Adipose tissue (tissue), 3 donors: ENCODE results near the gene KLF7. TPM values are rescaled to one million over a fixed set of nuclear protein-coding genes. Genes with fewer than 3 reads are reported as not detected.

ENCODE experiments used
- H3K27ac ChIP-seq: one replicate; pipeline ENCODE4 v1.5.1; 2013; ENCODE audit warnings: low read depth, low read length
- WGBS, 3 donors: extraction: QIAGEN DNeasy Blood & Tissue Kit; methylation state at CpG; one replicate each; pipeline ENCODE4 v1.1.7; 2013; 5-methylcytosine and 5-hydroxymethylcytosine counted together
- polyA plus RNA-seq, 3 donors: library from polyadenylated mRNA; stranded (reverse); fragments of 200-250 nt; gene quantifications; one replicate each; pipeline ENCODE4 v1.2.3, GENCODE V29; 2013
- donor health status: healthy with polysubstance abuse.
- donor health status: Bipolar disorder and iron deficiency.
- donor health status: healthy.

Gene KLF7
- polyA plus RNA-seq, 3 donors: 2.2 to 14.5 (median 11.1) TPM

DNA sequence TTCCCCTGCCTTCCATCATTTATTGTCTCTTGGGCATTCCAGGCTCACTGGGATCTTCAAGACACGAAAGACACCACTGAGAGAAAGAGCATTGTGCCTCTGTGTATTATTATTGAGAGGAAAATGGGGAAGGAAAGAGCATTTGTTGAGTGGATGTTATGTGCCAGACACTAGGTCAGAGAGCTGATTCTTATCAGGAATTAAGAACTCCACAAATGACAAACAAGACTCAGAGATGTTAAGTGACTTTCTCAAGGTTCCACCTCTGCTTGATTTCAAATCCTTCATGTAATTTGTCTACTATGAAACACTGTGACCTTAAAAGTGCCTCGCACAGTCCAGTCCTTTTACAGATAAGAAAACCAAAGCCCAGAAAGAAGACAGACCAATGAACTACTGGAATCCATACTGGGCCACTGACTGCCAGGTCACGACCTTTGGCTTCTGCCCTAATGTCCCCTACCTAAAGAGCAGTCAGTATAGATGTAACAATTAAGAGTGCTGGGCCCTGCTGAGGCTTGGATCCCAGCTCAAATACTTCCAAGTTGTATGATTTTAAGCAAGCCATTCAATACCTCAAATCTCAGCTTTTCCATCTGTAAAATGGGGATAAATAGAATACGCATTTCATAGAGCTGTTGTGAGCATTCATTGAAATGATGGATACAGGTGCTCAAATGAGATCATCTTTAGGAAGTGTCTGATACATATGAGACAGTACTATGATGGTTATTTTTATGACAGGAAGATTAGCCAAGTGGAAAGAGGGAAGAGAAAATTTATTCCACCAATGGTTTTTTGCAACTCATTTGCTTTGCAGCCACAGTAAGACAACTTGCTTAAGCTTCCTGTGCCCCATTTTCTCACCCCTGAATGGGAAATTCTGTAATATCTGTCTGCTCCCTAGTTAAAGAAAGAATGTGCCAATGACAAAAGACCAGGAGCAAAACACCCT, 10.9 kb downstream of the KLF7 start:
- WGBS, 3 donors: 67 to 88% (median 82%) methylated on average over 4 of the region's 4 CpGs
- no peak overlapping the region for H3K27ac ChIP-seq

- WGBS, 3 donors: 52 to 63% (median 62%) methylated on average over 1 of the region's 1 CpG
- H3K27ac ChIP-seq: no peak overlapping the region
These were observed 12.3 kb downstream of the KLF7 start for GRCh38 chr2:207153266-207153975.

GRCh38 chr2:207151048-207151447, 14.7 kb downstream of the KLF7 start:
- no peak overlapping the region for H3K27ac ChIP-seq
- WGBS, 3 donors: 64 to 70% (median 66%) methylated on average over 6 of the region's 6 CpGs

DNA sequence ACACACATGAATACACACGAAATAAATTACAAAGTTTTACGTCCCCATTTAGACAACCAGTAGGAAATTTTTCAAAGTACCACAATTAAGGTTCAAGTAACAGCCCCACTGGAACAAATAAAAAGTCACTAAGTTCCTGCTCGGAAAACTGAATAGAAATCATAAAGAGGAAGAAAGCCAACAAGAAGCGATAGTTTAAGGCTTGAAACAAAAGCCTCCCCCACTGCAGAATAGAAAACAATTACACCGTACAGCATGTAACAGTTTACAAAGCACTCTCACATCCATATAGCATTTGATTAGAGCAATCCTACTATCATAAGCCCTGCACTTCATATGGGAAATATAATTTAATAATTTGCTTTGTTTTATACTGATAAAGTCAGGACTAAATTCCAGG, 15.5 kb downstream of the KLF7 start:
- 35 to 69% (median 40%) methylated on average over 5 of the region's 5 CpGs for WGBS, 3 donors
- H3K27ac ChIP-seq: no peak overlapping the region

- 55 to 63% (median 60%) methylated on average over 7 of the region's 7 CpGs for WGBS, 3 donors
- no peak overlapping the region for H3K27ac ChIP-seq
These were observed 16.2 kb downstream of the KLF7 start for GRCh38 chr2:207149249-207150213.

DNA sequence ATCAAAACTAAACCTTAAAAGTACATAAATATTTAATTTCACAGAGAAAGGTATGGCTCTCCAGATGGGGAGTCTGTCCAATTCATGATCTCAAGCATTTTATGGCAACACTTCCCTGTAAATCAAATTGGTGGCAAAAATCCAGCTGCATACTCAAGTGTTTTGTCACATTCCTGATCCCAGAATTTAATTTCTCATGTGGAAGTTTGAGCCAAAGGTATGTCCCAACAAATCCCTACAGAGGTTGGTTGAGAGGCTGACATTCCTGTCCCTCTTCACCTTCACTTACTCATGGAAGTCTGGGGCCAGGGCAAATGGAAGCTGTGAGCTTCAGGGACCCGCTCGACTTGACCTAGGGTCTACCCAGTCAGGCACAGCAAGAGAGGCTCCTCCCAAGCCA, 17.7 kb downstream of the KLF7 start:
- 83 to 96% (median 91%) methylated on average over 2 of the region's 2 CpGs for WGBS, 3 donors
- H3K27ac ChIP-seq: no peak overlapping the region

GRCh38 chr2:207144173-207144785, 21.5 kb downstream of the KLF7 start:
- WGBS, 3 donors: 79 to 81% (median 80%) methylated on average over 3 of the region's 3 CpGs
- peak overlapping the region; percentile 47 for H3K27ac ChIP-seq

DNA sequence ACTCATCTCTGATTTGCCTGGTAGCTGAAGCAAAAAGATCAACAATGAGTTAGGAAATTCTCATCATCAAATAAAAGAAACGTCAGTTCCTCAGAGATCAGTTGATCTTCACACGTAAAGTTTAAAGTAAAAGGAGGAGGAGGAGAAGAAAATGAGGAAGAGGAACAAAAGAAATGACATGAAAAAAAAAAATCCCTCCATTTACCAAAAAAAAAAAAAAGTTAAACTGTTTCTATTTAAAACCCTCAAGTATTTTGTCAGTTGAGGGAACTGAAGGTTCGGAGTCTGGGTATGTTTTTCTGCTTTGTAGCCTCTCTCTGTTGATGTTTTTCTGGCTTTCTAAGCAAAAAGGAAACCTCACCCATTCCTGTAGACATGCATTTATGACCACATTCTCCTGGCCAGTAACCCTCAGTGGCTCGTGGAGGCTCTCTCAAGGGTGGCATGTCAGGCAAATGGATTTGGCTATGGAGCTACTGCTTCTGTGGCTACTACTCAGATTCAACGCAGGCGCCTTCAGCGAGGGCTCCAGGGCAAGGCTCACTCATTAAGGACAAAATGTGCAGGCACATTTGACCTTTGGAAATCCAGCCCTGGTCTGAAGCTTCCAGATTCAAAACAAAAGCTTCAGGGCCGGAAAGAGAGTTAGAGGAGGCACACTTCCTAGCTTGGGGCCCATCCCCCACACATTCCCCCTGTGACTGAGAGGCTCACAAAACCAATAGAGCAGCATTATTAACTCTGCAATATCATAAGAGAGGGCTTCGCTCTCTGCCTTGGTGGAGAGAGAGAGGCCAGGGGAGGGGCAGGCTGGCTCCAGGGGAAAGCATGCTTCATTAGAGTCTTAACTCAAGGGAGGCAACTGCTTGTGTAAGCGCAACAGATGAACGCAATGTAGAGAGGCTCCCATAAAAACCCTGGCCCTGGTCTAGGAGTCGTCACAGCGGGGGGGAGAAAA, 22.3 kb downstream of the KLF7 start:
- H3K27ac ChIP-seq: peak overlapping the region; percentile 6
- 11 to 36% (median 14%) methylated on average over 13 of the region's 13 CpGs for WGBS, 3 donors

DNA sequence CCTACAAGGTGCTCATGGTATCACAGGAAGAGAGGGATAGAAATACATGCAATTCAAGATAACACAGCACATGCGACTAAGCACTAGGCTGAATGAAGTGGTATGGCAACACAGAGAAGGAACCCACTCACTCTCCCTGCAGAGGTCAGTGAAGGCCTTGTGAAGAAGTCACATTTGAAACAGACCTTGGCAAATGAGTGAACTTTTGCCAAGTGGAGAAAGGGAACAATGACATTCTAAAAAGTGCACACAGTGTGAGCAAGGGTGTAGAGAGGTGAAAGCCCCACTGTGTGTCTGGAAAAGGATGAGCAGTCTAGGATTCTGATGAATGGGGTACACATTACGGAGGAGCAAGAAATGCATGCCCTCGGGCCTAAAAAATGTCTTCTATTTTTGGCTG, 23.3 kb downstream of the KLF7 start:
- 46 to 67% (median 53%) methylated on average over 3 of the region's 3 CpGs for WGBS, 3 donors
- peak overlapping the region; percentile 56 for H3K27ac ChIP-seq

- WGBS, 3 donors: 24 to 73% (median 26%) methylated on average over 2 of the region's 2 CpGs
- H3K27ac ChIP-seq: no peak overlapping the region
These were observed 24.4 kb downstream of the KLF7 start for GRCh38 chr2:207141386-207141785.

GRCh38 chr2:207140265-207140664, 25.5 kb downstream of the KLF7 start:
- no peak overlapping the region for H3K27ac ChIP-seq

DNA sequence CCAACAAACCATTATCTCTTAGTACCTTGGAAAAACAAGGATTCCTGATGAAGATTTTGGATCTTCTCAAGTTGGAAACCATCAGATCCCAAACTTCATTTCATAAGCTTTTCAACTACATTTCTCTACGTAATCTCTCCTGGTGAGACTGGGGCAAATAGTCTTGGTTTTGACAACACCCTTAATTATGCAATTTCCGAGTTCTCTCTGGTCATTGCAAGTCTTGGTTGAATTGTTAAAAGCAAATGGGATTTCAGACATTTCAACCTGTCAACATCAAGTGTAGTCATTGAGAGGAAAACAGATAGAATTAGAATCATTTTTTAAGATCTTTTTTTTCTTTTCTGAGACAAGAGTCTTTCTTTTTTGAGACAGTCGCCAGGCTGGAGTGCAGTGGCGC, 26.2 kb downstream of the KLF7 start:
- H3K27ac ChIP-seq: no peak overlapping the region
- WGBS, 3 donors: 68 to 72% (median 70%) methylated on average over 4 of the region's 4 CpGs

GRCh38 chr2:207138627-207139297, 27.0 kb downstream of the KLF7 start:
- WGBS, 3 donors: 81 to 83% (median 82%) methylated on average over 9 of the region's 9 CpGs
- H3K27ac ChIP-seq: no peak overlapping the region

DNA sequence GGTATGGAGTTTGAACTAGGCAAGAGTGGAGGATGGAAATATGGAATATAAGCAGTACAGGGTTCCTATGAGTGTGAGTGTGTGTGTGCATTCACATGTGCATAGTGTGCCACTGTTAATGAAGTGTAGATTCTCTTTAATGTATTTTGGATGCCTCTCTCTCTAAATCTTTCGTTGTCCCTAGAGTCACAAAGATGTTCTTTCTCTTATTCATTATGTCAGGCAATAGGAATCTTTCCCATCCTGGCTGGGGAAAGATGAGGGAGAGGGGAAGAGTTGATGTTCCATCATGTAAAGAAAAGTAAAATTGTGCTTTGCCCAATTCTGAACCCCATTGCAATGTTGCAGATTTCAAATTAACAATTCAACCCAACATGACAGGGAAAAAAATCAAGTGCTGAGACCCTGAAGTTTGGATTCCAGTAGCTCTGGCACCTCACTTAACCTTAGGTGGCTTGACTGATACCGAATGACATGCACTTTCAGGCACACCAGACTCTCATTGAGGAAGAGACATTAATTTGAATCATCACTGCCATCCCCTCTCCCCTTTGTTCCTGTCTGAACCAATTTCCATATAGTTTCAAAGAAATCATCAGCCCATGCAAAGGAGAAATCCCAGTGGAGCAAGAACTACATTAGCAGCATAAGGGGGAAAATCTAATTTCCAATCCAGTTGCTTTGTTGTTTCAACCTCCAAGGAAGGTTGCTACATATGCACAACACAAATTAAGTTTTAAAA, 28.0 kb downstream of the KLF7 start:
- WGBS, 3 donors: 69 to 73% (median 69%) methylated on average over 2 of the region's 2 CpGs
- H3K27ac ChIP-seq: no peak overlapping the region

GRCh38 chr2:207136874-207137273, 28.9 kb downstream of the KLF7 start:
- H3K27ac ChIP-seq: no peak overlapping the region
- WGBS, 3 donors: 88 to 95% (median 94%) methylated on average over 2 of the region's 2 CpGs
